NCI-H146 (cell line): ENCODE results near the gene KCNN1.

ENCODE experiments used
- DNase-seq: peaks from one replicate; lab custom pipeline; 2025; lab: John Stamatoyannopoulos, UW

The KCNN1 gene

DNA sequence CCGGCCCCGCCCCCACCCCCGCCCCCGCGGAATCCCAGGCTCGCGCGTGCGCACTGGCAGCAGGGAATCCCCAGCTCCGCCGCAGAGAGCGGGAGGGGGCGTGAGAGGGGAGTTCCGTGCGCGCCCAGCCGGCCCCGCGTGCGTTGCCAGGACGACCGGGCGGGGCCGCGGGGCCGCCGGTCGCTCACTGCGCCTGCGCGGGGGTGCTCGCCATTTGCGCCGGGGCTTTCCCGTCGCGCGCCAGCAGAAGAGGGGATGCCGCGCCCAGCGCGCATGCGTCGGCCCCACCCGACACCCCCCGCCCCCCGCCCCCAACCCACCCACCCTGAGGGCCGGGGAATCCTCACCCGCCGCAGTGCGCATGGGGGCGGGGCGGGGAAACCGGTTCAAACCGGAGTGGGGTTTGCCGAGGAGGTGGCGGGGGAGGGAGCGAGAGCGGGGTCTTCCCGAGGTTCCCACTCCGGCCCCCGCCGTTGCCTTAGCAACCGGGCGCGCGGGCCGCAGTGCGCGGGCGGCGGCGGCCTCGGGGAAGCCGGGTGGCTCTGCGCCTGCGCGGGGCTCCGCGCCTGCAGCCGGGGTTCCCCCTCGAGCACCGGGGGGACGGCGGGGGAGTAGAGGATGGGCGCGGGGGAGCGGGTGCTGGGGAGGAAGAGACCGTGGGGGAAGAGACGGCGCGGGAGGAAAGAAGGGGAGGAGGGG, 18.9 kb upstream of the KCNN1 start:
- peak; percentile 99 for DNase-seq

GRCh38 chr19:17948514-17948900, 18.4 kb upstream of the KCNN1 start:
- DNase-seq: peak; percentile 80

- peak; percentile 49 for DNase-seq
Observed at GRCh38 chr19:17948931-17949930, 17.7 kb upstream of the KCNN1 start.

DNA sequence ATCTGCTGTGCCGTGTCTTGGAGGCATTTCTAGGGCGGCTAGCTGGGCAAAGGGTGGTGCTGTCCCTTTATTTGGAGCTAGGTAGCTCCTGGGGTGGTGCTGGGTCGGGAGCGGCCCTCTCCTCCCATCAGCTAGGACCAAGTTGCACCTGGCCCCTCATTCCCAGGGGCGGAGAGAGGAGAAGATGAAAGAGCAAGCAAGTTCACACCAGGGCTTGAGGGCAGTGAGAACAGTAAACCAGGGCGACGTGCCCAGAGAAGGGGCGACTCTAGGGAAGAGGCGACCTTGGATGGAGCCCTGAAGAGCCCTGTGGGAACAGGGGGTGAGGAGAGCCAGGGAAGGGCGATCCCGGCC, 17.0 kb upstream of the KCNN1 start:
- DNase-seq: peak; percentile 60

DNA sequence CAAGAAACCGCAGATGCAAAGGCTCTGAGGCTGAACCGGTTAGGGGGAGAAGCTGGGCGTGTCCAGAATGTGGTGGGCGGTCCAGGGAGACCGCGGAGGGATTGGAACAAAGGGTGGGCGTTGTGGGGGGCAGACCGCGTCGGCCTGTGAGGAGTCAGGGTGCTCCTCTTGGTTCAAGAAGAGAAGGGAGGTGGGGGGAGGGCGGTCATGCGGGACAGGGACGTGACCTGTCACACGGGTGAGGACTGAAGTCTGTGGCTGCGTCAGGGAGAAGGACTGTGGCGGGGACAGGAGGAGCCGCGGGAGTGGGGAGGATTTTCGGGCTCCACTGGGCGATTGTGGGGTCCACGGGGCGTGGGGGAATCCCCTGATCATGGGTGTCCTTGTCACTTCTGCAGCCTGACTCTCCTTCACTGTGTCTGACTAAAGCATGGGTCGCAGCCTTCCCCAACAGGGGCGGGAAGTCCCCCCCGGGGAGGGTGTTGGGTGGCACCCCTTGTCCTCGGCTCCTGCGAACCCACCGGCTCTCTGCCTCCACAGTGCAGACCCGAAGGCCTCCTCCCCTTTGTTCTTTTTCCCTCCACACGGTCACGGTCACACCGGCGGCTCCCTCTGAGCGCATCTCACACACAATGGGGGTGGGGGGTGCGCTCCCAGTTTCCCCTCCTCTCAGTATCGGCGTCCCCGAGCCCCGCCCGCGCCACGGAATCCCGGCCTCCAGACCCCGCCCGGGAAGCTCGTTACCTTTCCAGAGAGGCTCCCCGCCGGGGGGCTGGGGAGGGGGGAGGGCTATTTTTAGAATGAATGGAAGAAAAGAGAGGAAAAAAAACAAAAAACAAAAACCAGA, 16.4 kb upstream of the KCNN1 start:
- peak; percentile 62 for DNase-seq

- DNase-seq: no peak
Observed at GRCh38 chr19:17951157-17951989, 15.5 kb upstream of the KCNN1 start.

GRCh38 chr19:17951990-17952976, 14.6 kb upstream of the KCNN1 start:
- no peak for DNase-seq

GRCh38 chr19:17953316-17953801, 13.5 kb upstream of the KCNN1 start:
- DNase-seq: no peak

DNA sequence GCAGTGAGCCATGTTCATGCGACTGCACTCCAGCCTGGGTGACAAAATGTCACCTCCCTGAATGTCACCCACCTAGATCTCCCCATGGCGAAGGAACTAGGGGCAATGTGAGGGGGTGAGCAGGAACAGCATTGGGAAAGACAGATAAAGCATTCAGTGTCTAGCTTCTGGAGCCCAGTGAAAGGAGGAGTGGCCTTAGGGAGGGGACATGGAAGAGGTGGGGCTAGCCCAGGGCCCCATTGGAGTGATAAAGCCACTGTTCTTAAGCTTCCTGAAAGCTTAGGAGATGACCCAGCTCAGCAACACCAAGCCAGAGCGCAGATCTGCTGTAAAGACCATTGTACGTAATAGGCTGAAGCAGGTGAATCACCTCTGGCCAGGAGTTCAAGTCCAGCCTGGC, 13.0 kb upstream of the KCNN1 start:
- DNase-seq: no peak

DNA sequence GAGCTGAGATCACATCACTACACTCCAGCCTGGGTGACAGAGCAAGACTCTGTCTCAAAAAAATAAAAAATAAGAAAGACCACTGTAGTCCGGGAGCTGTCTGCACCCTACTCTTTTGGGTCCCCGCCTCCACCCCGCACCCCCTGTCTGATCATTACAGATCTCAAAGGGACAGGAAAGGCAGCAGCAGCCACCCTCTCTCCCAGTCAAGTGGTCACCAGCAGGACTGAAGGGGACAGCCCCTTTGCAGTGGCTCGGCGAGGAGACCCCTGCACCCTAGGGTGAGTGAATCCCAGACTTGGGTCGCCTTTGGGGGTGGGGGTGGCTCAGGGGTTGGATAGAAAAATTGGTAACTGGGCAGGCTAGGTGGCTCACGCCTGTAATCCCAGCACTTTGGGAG, 12.5 kb upstream of the KCNN1 start:
- no peak for DNase-seq

- DNase-seq: no peak
Observed at GRCh38 chr19:17957149-17957849, 9.6 kb upstream of the KCNN1 start.

DNA sequence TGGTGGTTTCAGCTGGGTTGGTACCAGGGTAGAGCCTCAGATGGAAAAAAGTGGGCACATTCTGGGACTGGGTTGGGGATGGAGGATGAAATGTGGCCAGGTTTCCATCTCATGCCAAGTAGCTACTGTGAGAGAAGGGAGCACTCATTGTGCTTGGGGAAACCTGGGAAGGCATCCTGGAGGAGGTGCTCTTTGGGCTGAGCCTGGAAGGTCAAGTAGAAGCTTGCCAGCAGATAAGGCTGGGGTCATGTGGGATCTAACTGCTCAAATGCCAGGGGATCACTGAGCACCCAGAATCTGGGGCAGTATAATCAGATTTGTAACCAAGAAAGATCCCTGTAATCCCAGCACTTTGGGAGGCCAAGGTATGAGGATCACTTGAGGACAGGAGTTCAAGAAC, 9.0 kb upstream of the KCNN1 start:
- no peak for DNase-seq

- DNase-seq: no peak
Observed at GRCh38 chr19:17963936-17964691, 2.8 kb upstream of the KCNN1 start.

- DNase-seq: no peak
Observed at GRCh38 chr19:17965370-17966128, 1.4 kb upstream of the KCNN1 start.

GRCh38 chr19:17966129-17966483, 801 bp upstream of the KCNN1 start:
- no peak for DNase-seq

GRCh38 chr19:17967257-17968051, 547 bp downstream of the KCNN1 start:
- no peak for DNase-seq

DNA sequence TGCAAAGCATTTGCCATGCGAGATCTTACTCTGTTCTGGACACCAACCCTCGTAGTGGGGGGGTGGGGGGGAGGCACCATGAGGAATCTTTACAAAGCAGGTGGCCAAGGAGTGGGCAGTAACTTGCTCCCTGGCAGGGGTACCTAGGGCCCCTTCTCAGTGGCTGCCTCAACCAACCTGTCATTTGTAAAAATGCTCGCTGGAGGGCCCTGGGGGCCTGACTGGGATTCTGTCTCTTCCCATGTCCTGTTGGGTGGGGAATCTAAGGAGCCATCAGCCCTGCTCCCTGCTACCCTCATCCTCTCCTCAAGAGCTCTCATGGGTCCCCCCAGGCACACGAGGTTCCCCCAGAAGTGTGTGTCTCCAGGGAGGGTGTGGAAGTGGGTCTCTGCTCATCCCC, 1.5 kb downstream of the KCNN1 start:
- DNase-seq: no peak
